Osteoblast (primary cell): Measurements from ENCODE around the gene NKAIN2. TPM values are rescaled to one million over a fixed set of nuclear protein-coding genes. Genes with fewer than 3 reads are reported as not detected.

ENCODE experiments used
- DNase-seq: peaks from one replicate; pipeline ENCODE4 v3.0.0; 2011; ENCODE audit warnings: low spot score, mixed read lengths; ENCODE audit not compliant: insufficient read length; ENCODE audit errors: missing footprints
- H2AFZ ChIP-seq: 2 replicates; pipeline ENCODE4 v1.6.0; 2011; ENCODE audit warnings: mild to moderate bottlenecking, low read length
- H3K27ac ChIP-seq: 2 replicates; pipeline ENCODE4 v1.5.1; 2011; ENCODE audit warnings: mild to moderate bottlenecking, low read depth, low read length, moderate library complexity
- H3K27me3 ChIP-seq: 2 replicates; pipeline ENCODE4 v1.6.0; 2012; ENCODE audit warnings: mild to moderate bottlenecking, control low read depth, inconsistent platforms, low read length, moderate library complexity; ENCODE audit not compliant: insufficient read depth
- H3K36me3 ChIP-seq: 2 replicates; pipeline ENCODE4 v1.5.1; 2011; ENCODE audit warnings: mild to moderate bottlenecking, low read length, control low read depth, moderate library complexity; ENCODE audit not compliant: insufficient read depth
- H3K4me1 ChIP-seq: 2 replicates; pipeline ENCODE4 v1.5.1; 2011; ENCODE audit warnings: mild to moderate bottlenecking, low read length, control low read depth, moderate library complexity; ENCODE audit not compliant: insufficient read depth
- H3K4me2 ChIP-seq: 2 replicates; pipeline ENCODE4 v1.6.0; 2011; ENCODE audit warnings: mild to moderate bottlenecking, low read length; ENCODE audit not compliant: insufficient read depth
- H3K4me3 ChIP-seq: fragments of 200-600 bp; sonication (generic); 3 replicates; pipeline ENCODE4 v1.5.1; 2012; ENCODE audit warnings: mild to moderate bottlenecking, low read length, inconsistent platforms; ENCODE audit not compliant: insufficient read depth
- H3K79me2 ChIP-seq: 2 replicates; pipeline ENCODE4 v1.6.0; 2012; ENCODE audit warnings: mild to moderate bottlenecking, low read length, control low read depth, inconsistent platforms; ENCODE audit not compliant: insufficient read depth
- H3K9me3 ChIP-seq: 2 replicates; pipeline ENCODE4 v1.5.1; 2011; ENCODE audit warnings: low read depth, low read length, control low read depth
- H4K20me1 ChIP-seq: 2 replicates; pipeline ENCODE4 v1.6.0; 2012; ENCODE audit warnings: mild to moderate bottlenecking, low read length, control low read depth; ENCODE audit not compliant: insufficient read depth
- total RNA-seq: library from RNA; depleted of rRNA; stranded (reverse); fragments of >200 nt; gene quantifications from 2 replicates; pipeline ENCODE4 v1.2.3, GENCODE V29; 2012
- TF ChIP-seq, protein P1 (sequence below): IDR thresholded peaks from 2 replicates; pipeline ENCODE4 v1.5.1; 2011; ENCODE audit warnings: mild to moderate bottlenecking, low read depth, low read length, moderate library complexity; ENCODE audit errors: extremely low read depth

NKAIN2 gene
- total RNA-seq, 1 donor, result under 0.01 TPM

DNA sequence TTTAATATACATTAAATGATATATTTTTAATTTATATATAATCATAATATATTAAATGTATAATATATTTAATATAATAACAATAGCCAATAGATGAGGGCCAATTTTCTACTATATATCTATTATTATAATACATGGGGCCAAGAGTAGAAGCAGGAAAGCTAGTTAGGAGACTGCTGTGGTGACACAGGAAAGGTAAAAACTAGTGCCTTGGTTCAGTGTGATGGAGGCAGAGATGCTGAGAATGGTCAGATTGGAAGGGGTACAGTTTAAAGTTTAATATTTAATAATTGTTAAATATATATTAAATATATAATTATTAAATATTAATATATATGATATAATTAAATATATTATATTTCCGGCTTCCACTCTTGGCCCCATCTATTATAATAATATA is 1055.7 kb downstream of the NKAIN2 start:
- no peak overlapping the region for H3K4me2 ChIP-seq

DNA sequence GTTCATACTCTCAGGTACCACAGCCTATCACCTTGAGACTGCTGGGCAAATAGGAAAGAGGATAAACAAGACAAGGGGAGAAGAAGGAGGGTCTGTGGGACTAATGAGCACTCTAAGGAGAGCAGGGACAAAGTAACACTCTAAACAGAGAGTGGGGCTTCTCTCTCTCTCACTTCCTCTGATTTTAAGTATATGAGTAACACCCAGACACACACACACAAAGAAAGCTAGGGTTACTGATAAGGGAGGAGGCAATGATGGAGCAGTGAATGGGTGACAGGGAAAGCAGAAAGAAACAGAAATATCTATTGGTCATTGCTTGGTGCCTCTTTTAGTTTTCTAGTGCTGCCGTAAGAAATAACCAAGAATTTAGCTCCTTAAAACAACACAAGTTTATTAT is 1062.4 kb downstream of the NKAIN2 start:
- H3K79me2 ChIP-seq, result no peaks in the 10 kb centered on the region
- H3K27ac ChIP-seq, result no peak overlapping the region
- no peak overlapping the region for H2AFZ ChIP-seq
- no peaks in the 10 kb centered on the region for H4K20me1 ChIP-seq
- H3K27me3 ChIP-seq, result no peaks in the 10 kb centered on the region
- peaks cover 24% of the 10 kb centered on the region for H3K4me1 ChIP-seq
- no peak overlapping the region for H3K4me2 ChIP-seq
- no peaks in the 10 kb centered on the region for H3K36me3 ChIP-seq
- no peak for DNase-seq
- H3K9me3 ChIP-seq, result no peaks in the 10 kb centered on the region
- H3K4me3 ChIP-seq, result no peak overlapping the region
- TF ChIP-seq, protein P1, sequence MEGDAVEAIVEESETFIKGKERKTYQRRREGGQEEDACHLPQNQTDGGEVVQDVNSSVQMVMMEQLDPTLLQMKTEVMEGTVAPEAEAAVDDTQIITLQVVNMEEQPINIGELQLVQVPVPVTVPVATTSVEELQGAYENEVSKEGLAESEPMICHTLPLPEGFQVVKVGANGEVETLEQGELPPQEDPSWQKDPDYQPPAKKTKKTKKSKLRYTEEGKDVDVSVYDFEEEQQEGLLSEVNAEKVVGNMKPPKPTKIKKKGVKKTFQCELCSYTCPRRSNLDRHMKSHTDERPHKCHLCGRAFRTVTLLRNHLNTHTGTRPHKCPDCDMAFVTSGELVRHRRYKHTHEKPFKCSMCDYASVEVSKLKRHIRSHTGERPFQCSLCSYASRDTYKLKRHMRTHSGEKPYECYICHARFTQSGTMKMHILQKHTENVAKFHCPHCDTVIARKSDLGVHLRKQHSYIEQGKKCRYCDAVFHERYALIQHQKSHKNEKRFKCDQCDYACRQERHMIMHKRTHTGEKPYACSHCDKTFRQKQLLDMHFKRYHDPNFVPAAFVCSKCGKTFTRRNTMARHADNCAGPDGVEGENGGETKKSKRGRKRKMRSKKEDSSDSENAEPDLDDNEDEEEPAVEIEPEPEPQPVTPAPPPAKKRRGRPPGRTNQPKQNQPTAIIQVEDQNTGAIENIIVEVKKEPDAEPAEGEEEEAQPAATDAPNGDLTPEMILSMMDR, result no peak

More for the DNA sequence above, 1055.7 kb downstream of the NKAIN2 start:
- no peak overlapping the region for H3K27ac ChIP-seq
- H3K27me3 ChIP-seq, result no peaks in the 10 kb centered on the region
- no peaks in the 10 kb centered on the region for H4K20me1 ChIP-seq
- TF ChIP-seq, protein P1, result no peak
- no peaks in the 10 kb centered on the region for H3K9me3 ChIP-seq
- DNase-seq, result no peak
- no peaks in the 10 kb centered on the region for H3K36me3 ChIP-seq
- H3K4me1 ChIP-seq, result no peaks in the 10 kb centered on the region
- no peak overlapping the region for H3K4me3 ChIP-seq
- H2AFZ ChIP-seq, result no peak overlapping the region
- H3K79me2 ChIP-seq, result no peaks in the 10 kb centered on the region

DNA sequence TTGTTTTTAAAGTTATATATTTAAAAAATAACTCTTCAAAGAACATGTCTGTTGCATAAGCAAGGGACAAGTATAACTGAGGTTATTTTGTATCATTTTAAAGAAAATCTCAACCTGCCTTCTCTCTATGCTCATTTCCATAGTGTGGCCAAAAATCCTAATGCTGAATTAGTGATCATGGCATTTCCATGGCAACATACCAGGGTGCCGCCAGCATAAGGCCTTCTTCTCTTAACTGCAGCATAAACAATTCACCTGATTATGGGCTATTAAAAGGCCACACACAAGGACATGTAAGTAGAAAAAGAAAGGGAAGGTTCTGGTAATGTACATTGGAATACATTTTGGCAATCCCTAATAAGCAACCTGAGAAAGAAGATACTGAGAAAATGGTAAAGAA is 1063.5 kb downstream of the NKAIN2 start:
- Histone ChIP-seq H3K4me1 (peaks cover 28% of the 10 kb centered on the region), H3K4me3 (no peak overlapping the region), H3K27me3 (no peaks in the 10 kb centered on the region), H3K9me3 (no peaks in the 10 kb centered on the region), H4K20me1 (no peaks in the 10 kb centered on the region), H3K79me2 (no peaks in the 10 kb centered on the region), H3K27ac (no peak overlapping the region), H2AFZ (no peak overlapping the region), H3K4me2 (no peak overlapping the region), H3K36me3 (no peaks in the 10 kb centered on the region)
- no peak for DNase-seq
- TF ChIP-seq, protein P1, result no peak

DNA sequence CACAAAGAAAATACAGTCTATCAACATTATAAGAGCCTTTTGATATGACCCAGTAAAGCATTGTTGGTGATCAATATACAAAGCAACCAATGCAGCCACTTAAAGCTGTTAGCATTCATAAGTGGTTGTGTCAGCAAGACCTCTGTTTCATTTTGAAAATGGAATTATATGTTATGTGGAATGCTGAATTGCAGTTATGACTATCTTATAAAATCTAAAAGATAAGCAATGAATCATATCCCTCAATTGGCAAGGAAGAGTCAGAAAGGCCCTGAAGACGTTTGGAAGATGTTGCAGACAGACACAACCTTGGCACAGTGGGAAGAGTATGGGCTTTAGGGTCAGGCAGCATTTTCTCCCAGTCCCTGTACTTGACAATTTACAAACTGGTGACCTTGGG is 1064.8 kb downstream of the NKAIN2 start:
- Histone ChIP-seq H3K4me2 (peak overlapping the region; percentile 5), H3K9me3 (no peaks in the 10 kb centered on the region), H3K4me1 (peaks cover 28% of the 10 kb centered on the region), H3K79me2 (no peaks in the 10 kb centered on the region), H3K36me3 (no peaks in the 10 kb centered on the region), H2AFZ (no peak overlapping the region), H3K27me3 (no peaks in the 10 kb centered on the region), H3K4me3 (no peak overlapping the region), H4K20me1 (no peaks in the 10 kb centered on the region), H3K27ac (peak overlapping the region; percentile 25)
- DNase-seq, result peak; percentile 34
- TF ChIP-seq, protein P1, result no peak
